Activated T-helper 1 cell treated with anti-CD3 and anti-CD28 coated beads, Interleukin-12 subunit alpha, Interleukin-12 subunit beta, Interleukin-2, Interleukin-4 antibody, amounts not matched to agents 30 ng/mL and 10 ng/mL and 1 ng/mL, durations not matched to agents 14 hours and 24 hours and 36 hours (primary cell): ENCODE results near the gene CRYBB1. TPM values are rescaled to one million over a fixed set of nuclear protein-coding genes. Genes with fewer than 3 reads are reported as not detected.

Source experiments
- DNase-seq: peaks from one replicate; pipeline ENCODE4 v3.0.0; 2021; ENCODE audit warnings: low spot score
- H3K27ac Mint-ChIP-seq: one replicate; pipeline ENCODE4 v1.8.0; 2021; ENCODE audit warnings: mild to moderate bottlenecking, mixed read lengths
- H3K27me3 Mint-ChIP-seq: one replicate; pipeline ENCODE4 v1.8.0; 2022; ENCODE audit warnings: mild to moderate bottlenecking, moderate library complexity, mixed read lengths; ENCODE audit not compliant: insufficient read depth
- H3K36me3 Mint-ChIP-seq: one replicate; pipeline ENCODE4 v1.8.0; 2021; ENCODE audit warnings: low read depth, mixed read lengths
- H3K4me1 Mint-ChIP-seq: one replicate; pipeline ENCODE4 v1.8.0; 2021; ENCODE audit warnings: low read depth, mixed read lengths
- H3K4me3 Mint-ChIP-seq: one replicate; pipeline ENCODE4 v1.8.0; 2021; ENCODE audit warnings: mild to moderate bottlenecking, moderate library complexity, mixed read lengths
- H3K9me3 Mint-ChIP-seq: one replicate; pipeline ENCODE4 v1.8.0; 2021; ENCODE audit warnings: mixed read lengths
- intact Hi-C: fragments of 100-400 bp; cut with micrococcal nuclease; formaldehyde crosslinking; loops from one replicate; pipeline ENCODE4 v1.15.1; 2024
- total RNA-seq: library from RNA; stranded (reverse); gene quantifications from 2 replicates; pipeline ENCODE4 v1.2.3, GENCODE V29; 2022

Gene CRYBB1
- not detected in 2 replicates for total RNA-seq

- Mint-ChIP-seq H3K27ac (peak within 1 kb of the TSS; percentile 63), H3K36me3 (peaks cover 2% of the 10 kb centered on the region), H3K9me3 (no peaks in the 10 kb centered on the region), H3K4me1 (peaks cover 15% of the 10 kb centered on the region), H3K4me3 (no peak within 1 kb of the TSS), H3K27me3 (peaks cover 18% of the 10 kb centered on the region)
- DNase-seq: no peak
- intact Hi-C loops: no loop called here
Measured at GRCh38 chr22:26617271-26618199, at the start of gene CRYBB1. Gene CRYBB1 (minus strand): TSS chr22:26618027. CDS start chr22:26616319, 1,708 bp downstream.

DNA sequence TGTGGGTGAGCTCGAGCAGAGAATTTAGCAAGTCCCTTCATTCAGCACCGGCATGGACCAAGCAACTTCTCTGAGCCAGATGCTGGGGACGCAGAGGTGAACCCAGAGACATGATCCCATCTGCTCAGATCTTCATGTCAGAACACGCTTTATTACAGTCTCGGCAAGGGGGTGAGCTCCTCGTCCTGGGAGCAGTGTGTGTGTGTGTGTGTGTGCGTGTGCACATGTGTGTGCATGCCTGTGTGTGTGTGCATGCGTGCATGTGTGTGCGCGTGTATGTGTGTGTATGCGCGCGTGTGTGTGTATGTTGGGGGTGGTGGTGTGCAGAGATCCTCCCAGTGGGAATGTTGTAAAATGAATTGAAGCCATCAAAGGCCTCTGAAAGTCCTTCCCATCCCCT is 49.3 kb upstream of the CRYBB1 start:
- Mint-ChIP-seq H3K4me1 (peaks cover 79% of the 10 kb centered on the region), H3K4me3 (no peak overlapping the region), H3K9me3 (no peaks in the 10 kb centered on the region), H3K27ac (peak overlapping the region; percentile 16), H3K36me3 (peaks cover 40% of the 10 kb centered on the region), H3K27me3 (no peaks in the 10 kb centered on the region)
- DNase-seq: no peak
- intact Hi-C loops: loop anchor here (10.0 kb wide), 1 partner anchor 912 kb away; no protein-coding TSS in a partner anchor

DNA sequence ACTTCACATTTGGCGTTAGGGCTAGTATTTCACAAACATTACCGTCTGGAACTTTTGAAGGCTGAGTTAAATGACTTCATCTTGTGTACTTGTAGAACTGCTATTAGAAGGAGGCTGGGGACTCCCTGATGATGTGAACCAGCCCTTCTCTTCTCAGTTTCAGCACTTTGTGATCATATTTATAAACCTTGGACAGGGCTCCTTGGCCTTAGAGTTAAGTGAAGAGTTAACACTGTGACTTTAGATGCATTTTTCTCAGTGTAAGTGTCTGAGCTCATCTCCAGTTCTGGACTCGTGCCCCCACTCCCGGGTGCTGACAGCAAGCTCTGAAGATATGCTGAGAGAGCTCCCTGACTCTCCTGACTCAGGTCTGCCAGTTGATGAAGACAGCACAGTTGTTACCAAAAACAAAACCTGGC is 48.0 kb upstream of the CRYBB1 start:
- intact Hi-C loops: loop anchor here (1.0 to 10.0 kb wide), 7 partner anchors 9 to 911 kb away; partner anchors contain the start of genes ASPHD2, MIAT and TFIP11
- DNase-seq: no peak

DNA sequence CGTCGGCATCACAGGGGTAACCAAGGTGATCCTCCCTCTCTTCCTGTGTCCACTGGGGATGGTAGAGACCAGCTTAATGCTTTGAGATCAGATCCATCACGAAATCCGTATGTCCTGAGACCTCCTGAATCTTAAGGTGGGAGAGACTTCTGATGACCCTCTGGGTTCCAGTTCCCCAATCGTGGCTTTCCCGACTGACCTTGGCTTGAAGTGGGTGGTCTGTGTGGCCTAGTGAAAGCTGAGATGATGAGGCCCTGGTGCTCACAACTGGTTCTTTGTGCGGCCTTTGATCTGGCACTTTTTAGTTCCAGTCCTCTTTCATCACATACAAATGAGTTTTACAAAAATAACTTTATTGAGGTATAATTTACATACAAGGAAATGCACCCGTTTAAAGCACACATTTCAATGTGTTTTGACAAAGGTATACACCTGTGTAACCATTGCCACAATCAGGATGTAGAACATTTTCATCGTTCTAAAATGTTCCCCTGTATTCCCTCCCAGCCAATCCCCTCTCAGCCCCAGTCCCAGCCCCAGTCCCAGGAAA is 45.6 kb upstream of the CRYBB1 start:
- peak overlapping the region; percentile 43 for H3K27ac Mint-ChIP-seq
- no peaks in the 10 kb centered on the region for H3K27me3 Mint-ChIP-seq
- H3K36me3 Mint-ChIP-seq: peaks cover 36% of the 10 kb centered on the region
- no peaks in the 10 kb centered on the region for H3K9me3 Mint-ChIP-seq
- DNase-seq: no peak
- intact Hi-C loops: loop anchor here (10.0 kb wide), 1 partner anchor 909 kb away; no protein-coding TSS in a partner anchor
- no peak overlapping the region for H3K4me3 Mint-ChIP-seq
- H3K4me1 Mint-ChIP-seq: peaks cover 71% of the 10 kb centered on the region

More for the DNA sequence above, 48.0 kb upstream of the CRYBB1 start:
- Mint-ChIP-seq H3K27me3 (no peaks in the 10 kb centered on the region), H3K4me3 (peak overlapping the region; percentile 75), H3K9me3 (no peaks in the 10 kb centered on the region), H3K27ac (peak overlapping the region; percentile 96), H3K36me3 (peaks cover 41% of the 10 kb centered on the region), H3K4me1 (peaks cover 76% of the 10 kb centered on the region)

DNA sequence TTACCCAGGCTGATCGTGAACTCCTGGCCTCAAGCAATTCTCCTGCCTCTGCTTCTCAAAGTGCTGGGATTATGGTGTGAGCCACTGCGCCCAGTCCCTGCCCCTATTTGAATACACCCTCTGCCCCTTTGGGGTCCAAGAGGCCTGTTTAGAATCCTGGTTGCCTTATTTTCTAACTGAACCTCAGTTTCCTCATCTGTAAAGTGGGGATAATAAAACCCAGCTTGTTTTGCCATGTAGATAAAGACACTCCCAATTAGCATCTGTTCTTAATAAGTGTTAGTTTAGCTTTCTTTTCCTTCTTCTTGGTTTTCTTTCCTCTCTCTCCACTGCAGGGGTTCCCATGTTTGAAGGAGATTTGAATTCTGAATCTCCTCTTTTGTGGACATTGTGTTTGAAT is 44.3 kb upstream of the CRYBB1 start:
- Mint-ChIP-seq H3K27ac (peak overlapping the region; percentile 59), H3K36me3 (peaks cover 32% of the 10 kb centered on the region), H3K9me3 (no peaks in the 10 kb centered on the region), H3K27me3 (no peaks in the 10 kb centered on the region), H3K4me1 (peaks cover 71% of the 10 kb centered on the region), H3K4me3 (no peak overlapping the region)
- no peak for DNase-seq
- intact Hi-C loops: loop anchor here (10.0 kb wide), 1 partner anchor 907 kb away; no protein-coding TSS in a partner anchor

GRCh38 chr22:26660961-26661578 is 43.2 kb upstream of the CRYBB1 start:
- no peak for DNase-seq
- peak overlapping the region; percentile 39 for H3K4me3 Mint-ChIP-seq
- intact Hi-C loops: loop anchor here (10.0 kb wide), 1 partner anchor 906 kb away; no protein-coding TSS in a partner anchor
- H3K4me1 Mint-ChIP-seq: peaks cover 67% of the 10 kb centered on the region
- no peaks in the 10 kb centered on the region for H3K9me3 Mint-ChIP-seq
- H3K36me3 Mint-ChIP-seq: peaks cover 29% of the 10 kb centered on the region
- peak overlapping the region; percentile 27 for H3K27ac Mint-ChIP-seq
- H3K27me3 Mint-ChIP-seq: no peaks in the 10 kb centered on the region

DNA sequence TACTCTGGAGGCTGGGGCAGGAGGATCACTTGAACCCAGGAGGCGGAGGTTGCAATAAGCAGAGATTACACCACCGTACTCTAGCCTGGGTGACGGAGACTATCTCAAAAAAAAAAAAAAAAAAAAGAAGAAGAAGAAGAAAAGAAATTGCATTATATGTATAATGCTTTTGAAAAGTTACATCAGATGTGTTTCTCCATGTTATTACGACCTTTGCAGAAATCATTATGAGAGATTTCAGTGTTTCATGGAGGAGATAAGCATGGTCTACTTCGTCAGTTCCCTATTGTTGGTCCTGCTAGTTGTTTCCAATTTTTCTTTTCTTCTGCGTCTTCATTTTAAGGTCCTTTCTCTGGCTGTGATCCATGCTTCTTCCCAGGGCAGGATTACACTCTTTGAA is 42.5 kb upstream of the CRYBB1 start:
- Mint-ChIP-seq H3K36me3 (peaks cover 25% of the 10 kb centered on the region), H3K4me1 (peaks cover 60% of the 10 kb centered on the region), H3K4me3 (peak overlapping the region; percentile 19), H3K27me3 (no peaks in the 10 kb centered on the region), H3K27ac (peak overlapping the region; percentile 79), H3K9me3 (no peaks in the 10 kb centered on the region)
- intact Hi-C loops: loop anchor here (10.0 kb wide), 1 partner anchor 906 kb away; no protein-coding TSS in a partner anchor
- no peak for DNase-seq

GRCh38 chr22:26658671-26659478 is 41.0 kb upstream of the CRYBB1 start:
- H3K27ac Mint-ChIP-seq: peak overlapping the region; percentile 89

GRCh38 chr22:26658161-26658560 is 40.3 kb upstream of the CRYBB1 start:
- intact Hi-C loops: loop anchor here (1.0 kb wide), 1 partner anchor 227 kb away; no protein-coding TSS in a partner anchor
- Mint-ChIP-seq H3K4me1 (peaks cover 39% of the 10 kb centered on the region), H3K27me3 (peaks cover 16% of the 10 kb centered on the region), H3K36me3 (peaks cover 12% of the 10 kb centered on the region), H3K4me3 (peak overlapping the region; percentile 95), H3K27ac (peak overlapping the region; percentile 91), H3K9me3 (no peaks in the 10 kb centered on the region)
- no peak for DNase-seq

More at GRCh38 chr22:26658671-26659478, 41.0 kb upstream of the CRYBB1 start:
- H3K36me3 Mint-ChIP-seq: peaks cover 18% of the 10 kb centered on the region
- H3K9me3 Mint-ChIP-seq: no peaks in the 10 kb centered on the region
- DNase-seq: peak; percentile 78
- intact Hi-C loops: loop anchor here (1.0 kb wide), 4 partner anchors 13 to 228 kb away; partner anchors contain the start of genes HPS4, SRRD and TPST2
- peak overlapping the region; percentile 95 for H3K4me3 Mint-ChIP-seq
- peaks cover 46% of the 10 kb centered on the region for H3K4me1 Mint-ChIP-seq
- peaks cover 9% of the 10 kb centered on the region for H3K27me3 Mint-ChIP-seq

- peak; percentile 75 for DNase-seq
- Mint-ChIP-seq H3K27ac (peak within 1 kb of the TSS; percentile 91), H3K9me3 (no peaks in the 10 kb centered on the region), H3K27me3 (peaks cover 17% of the 10 kb centered on the region), H3K4me3 (peak within 1 kb of the TSS; percentile 95), H3K36me3 (peaks cover 3% of the 10 kb centered on the region), H3K4me1 (peaks cover 29% of the 10 kb centered on the region)
- intact Hi-C loops: loop anchor here (1.0 kb wide), 1 partner anchor 8 kb away; no protein-coding TSS in a partner anchor
Measured at GRCh38 chr22:26656891-26657851, 39.3 kb upstream of the CRYBB1 start, which contains the start of gene MIAT. Gene MIAT (plus strand): TSS chr22:26657588.

DNA sequence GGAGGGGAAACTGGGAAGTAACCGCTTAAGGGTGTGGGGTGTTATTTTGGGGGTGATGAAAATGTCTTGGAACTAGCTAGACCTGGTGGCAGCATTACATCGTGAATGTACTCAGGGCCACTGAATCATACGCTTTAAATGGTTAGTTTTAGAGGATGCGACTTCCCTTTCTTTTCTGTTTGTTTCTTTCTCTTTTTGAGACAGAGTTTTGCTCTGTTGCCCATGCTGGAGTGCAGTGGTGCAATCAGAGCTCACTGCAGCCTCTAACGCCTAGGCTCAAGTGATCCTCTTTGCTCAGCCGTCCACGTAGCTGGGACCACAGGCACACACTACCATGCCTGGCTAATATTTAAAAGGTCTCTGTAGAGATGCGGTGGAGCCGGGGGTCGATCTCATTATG is 34.0 kb upstream of the CRYBB1 start:
- intact Hi-C loops: no loop called here
- Mint-ChIP-seq H3K4me3 (no peak overlapping the region), H3K4me1 (peaks cover 47% of the 10 kb centered on the region), H3K27me3 (peaks cover 19% of the 10 kb centered on the region), H3K27ac (no peak overlapping the region), H3K36me3 (no peaks in the 10 kb centered on the region), H3K9me3 (no peaks in the 10 kb centered on the region)
- no peak for DNase-seq
